ENCODE measurements around the gene DNMT1. TPM values are rescaled to one million over a fixed set of nuclear protein-coding genes. Genes with fewer than 3 reads are reported as not detected.

Gene DNMT1
- total RNA-seq, 1 experiment from 2014 or later, result 227 TPM

GRCh38 chr19:10192922-10193321 lies 1.8 kb downstream of the DNMT1 start:
- Histone ChIP-seq H3K23me2 (ENCODE audit: insufficient read length, low read depth, low read length, poor library complexity, severe bottlenecking) (peaks cover 11% of the 10 kb centered on the region), H3K14ac (ENCODE audit: insufficient read depth, low read length) (no peak overlapping the region), H3K18ac (ENCODE audit: insufficient read length, low read depth, low read length) (no peak overlapping the region), H2AFZ (ENCODE audit: low read length) (no peak overlapping the region), H3K79me1 (ENCODE audit: insufficient read depth, low read depth, low read length, poor library complexity, severe bottlenecking) (peaks cover 11% of the 10 kb centered on the region), H2BK5ac (ENCODE audit: insufficient read length, low read length) (no peak overlapping the region), H3K27me3 (ENCODE audit: insufficient read depth, low read length) (no peaks in the 10 kb centered on the region), H3K9me3 (ENCODE audit: control insufficient read depth, low read depth, low read length) (no peaks in the 10 kb centered on the region), H3K4me1 (ENCODE audit: insufficient read depth, low read length) (no peaks in the 10 kb centered on the region), H2AK5ac (ENCODE audit: insufficient read length, low read length) (no peak overlapping the region), H2BK12ac (ENCODE audit: insufficient read length, low read depth, low read length) (no peak overlapping the region), H4K8ac (replicated peaks; ENCODE audit: insufficient read length, low read depth, low read length) (no peak overlapping the region), H4K91ac (ENCODE audit: insufficient read length, low read depth, low read length) (no peak overlapping the region), H3K23ac (ENCODE audit: insufficient read length, low read depth, low read length) (no peak overlapping the region), H4K5ac (ENCODE audit: insufficient read length, low read depth, low read length) (no peak overlapping the region), H2BK120ac (ENCODE audit: low read depth, low read length, poor library complexity, severe bottlenecking) (no peak overlapping the region), H2BK20ac (ENCODE audit: low read depth, low read length, poor library complexity, severe bottlenecking) (no peak overlapping the region), H4K20me1 (ENCODE audit: control insufficient read depth, insufficient read depth, insufficient read length) (no peaks in the 10 kb centered on the region), H3K56ac (ENCODE audit: insufficient read length, low read depth, low read length) (no peak overlapping the region), H3K4ac (ENCODE audit: low read depth, low read length) (no peak overlapping the region), H3K9ac (ENCODE audit: extremely low read depth, insufficient read length, low read length) (no peak overlapping the region), H3K79me2 (ENCODE audit: insufficient read depth, low read length) (peaks cover 50% of the 10 kb centered on the region), H3K4me2 (ENCODE audit: insufficient read depth, insufficient read length, low read length) (no peak overlapping the region), H3K27ac (ENCODE audit: insufficient read length, low read depth, low read length) (no peak overlapping the region), H2BK15ac (ENCODE audit: low read depth, low read length) (no peak overlapping the region), H3T11ph (ENCODE audit: low read length) (no peak overlapping the region)
- TF ChIP-seq CTCF (conservative IDR thresholded peaks at IDR 0.05), result no peak
- Mint-ChIP-seq H3K4me3 (peak overlapping the region; percentile 92 to 99), H3K36me3 (ENCODE audit: insufficient read depth in 1 of 3, low read depth in 3 of 3) (peaks cover 0 to 30% (median 11%) of the 10 kb centered on the region in 3 experiments; a peak in 6 of 7 replicates), H3K9me3 (no peaks in the 10 kb centered on the region; a peak in 1 of 5 replicates), H3K27ac (no peak overlapping the region), H3K4me1 (peaks cover 3 to 10% of the 10 kb centered on the region in 2 experiments; a peak in 3 of 4 replicates), H3K27me3 (ENCODE audit: low read depth) (no peaks in the 10 kb centered on the region)
- no CpG with 5 or more reads among the region's 6 CpGs for WGBS (ENCODE audit: extremely low coverage, insufficient read length, low lambda C conversion rate)
- DNase-seq, result no peak

All from H9 (cell line).